Measurements from ENCODE around the gene SLC39A11. TPM values are rescaled to one million over a fixed set of nuclear protein-coding genes. Genes with fewer than 3 reads are reported as not detected.

SLC39A11 gene
- total RNA-seq, 1 experiment from 2014 or later, result 56.1 TPM

DNA sequence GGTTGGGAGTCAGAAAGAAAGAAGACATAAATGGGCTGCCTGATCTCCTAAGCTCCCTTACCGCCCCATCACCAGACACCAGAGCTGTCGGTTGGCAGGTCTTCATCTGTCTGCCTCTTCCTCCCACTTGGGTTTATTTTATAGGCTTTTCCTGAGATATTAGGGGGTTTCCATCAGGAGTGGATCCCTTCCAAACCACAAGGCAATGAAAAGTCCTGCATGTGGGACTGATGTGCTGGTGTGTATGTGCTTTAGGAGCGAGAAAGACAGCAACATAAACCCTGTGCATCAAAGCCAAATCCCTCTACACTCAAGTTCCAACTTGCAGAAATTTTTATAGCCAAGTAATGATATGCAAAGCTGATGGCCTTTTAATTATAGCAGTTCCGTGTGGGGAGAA, 389.5 kb downstream of the SLC39A11 start:
- in situ Hi-C loops (cut with HindIII; ENCODE audit: low pct_unique_long_range_greater_than_20kb, low sequenced_read_pairs) (no loop called here), intact Hi-C loops (cut with micrococcal nuclease; ENCODE audit: unreplicated experiment) (no loop called here)
- BruUV-seq (replicated peaks), result no TSS peak
- H3K36me3 ChIP-seq (ENCODE audit: control insufficient read depth, insufficient read depth, low read length), result no peaks in the 10 kb centered on the region
- peaks cover 53% of the 10 kb centered on the region for H3K4me1 ChIP-seq (ENCODE audit: control insufficient read depth, insufficient read depth, low read length)
- no peaks in the 10 kb centered on the region for H3K27me3 ChIP-seq (ENCODE audit: control insufficient read depth, insufficient read depth, low read length)
- ChIA-PET POLR2A (interaction anchor here (0.7 kb wide), 1 partner anchor 215 kb away, joined by 4 read pairs; no protein-coding TSS in a partner anchor), CTCF (interaction anchor here (0.7 kb wide), 1 partner anchor 269 kb away, joined by 3 read pairs; no protein-coding TSS in a partner anchor)
- TF ChIP-seq TCF7L2 (IDR thresholded peaks at IDR 0.05; ENCODE audit: low read depth, low read length) (peak; percentile 61), POLR2AphosphoS5 (IDR thresholded peaks at IDR 0.05; ENCODE audit: low read depth, low read length) (peak; percentile 40; the same call in 1 of the 2 replicates), SIN3A (IDR thresholded peaks at IDR 0.05; ENCODE audit: borderline replicate concordance, insufficient read depth, low read depth, low read length) (no peak)
- TF ChIP-seq, protein P1, sequence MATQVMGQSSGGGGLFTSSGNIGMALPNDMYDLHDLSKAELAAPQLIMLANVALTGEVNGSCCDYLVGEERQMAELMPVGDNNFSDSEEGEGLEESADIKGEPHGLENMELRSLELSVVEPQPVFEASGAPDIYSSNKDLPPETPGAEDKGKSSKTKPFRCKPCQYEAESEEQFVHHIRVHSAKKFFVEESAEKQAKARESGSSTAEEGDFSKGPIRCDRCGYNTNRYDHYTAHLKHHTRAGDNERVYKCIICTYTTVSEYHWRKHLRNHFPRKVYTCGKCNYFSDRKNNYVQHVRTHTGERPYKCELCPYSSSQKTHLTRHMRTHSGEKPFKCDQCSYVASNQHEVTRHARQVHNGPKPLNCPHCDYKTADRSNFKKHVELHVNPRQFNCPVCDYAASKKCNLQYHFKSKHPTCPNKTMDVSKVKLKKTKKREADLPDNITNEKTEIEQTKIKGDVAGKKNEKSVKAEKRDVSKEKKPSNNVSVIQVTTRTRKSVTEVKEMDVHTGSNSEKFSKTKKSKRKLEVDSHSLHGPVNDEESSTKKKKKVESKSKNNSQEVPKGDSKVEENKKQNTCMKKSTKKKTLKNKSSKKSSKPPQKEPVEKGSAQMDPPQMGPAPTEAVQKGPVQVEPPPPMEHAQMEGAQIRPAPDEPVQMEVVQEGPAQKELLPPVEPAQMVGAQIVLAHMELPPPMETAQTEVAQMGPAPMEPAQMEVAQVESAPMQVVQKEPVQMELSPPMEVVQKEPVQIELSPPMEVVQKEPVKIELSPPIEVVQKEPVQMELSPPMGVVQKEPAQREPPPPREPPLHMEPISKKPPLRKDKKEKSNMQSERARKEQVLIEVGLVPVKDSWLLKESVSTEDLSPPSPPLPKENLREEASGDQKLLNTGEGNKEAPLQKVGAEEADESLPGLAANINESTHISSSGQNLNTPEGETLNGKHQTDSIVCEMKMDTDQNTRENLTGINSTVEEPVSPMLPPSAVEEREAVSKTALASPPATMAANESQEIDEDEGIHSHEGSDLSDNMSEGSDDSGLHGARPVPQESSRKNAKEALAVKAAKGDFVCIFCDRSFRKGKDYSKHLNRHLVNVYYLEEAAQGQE (IDR thresholded peaks at IDR 0.05; ENCODE audit: insufficient read depth in 1 of 2, low read depth in 2 of 2, low read length in 1 of 2), result no peak
- TF ChIP-seq, protein P2, sequence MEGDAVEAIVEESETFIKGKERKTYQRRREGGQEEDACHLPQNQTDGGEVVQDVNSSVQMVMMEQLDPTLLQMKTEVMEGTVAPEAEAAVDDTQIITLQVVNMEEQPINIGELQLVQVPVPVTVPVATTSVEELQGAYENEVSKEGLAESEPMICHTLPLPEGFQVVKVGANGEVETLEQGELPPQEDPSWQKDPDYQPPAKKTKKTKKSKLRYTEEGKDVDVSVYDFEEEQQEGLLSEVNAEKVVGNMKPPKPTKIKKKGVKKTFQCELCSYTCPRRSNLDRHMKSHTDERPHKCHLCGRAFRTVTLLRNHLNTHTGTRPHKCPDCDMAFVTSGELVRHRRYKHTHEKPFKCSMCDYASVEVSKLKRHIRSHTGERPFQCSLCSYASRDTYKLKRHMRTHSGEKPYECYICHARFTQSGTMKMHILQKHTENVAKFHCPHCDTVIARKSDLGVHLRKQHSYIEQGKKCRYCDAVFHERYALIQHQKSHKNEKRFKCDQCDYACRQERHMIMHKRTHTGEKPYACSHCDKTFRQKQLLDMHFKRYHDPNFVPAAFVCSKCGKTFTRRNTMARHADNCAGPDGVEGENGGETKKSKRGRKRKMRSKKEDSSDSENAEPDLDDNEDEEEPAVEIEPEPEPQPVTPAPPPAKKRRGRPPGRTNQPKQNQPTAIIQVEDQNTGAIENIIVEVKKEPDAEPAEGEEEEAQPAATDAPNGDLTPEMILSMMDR (IDR thresholded peaks at IDR 0.05), result no peak
- peak overlapping the region; percentile 77 for H3K27ac ChIP-seq (ENCODE audit: low read length)
- DNase-seq (ENCODE audit: low read depth, low spot score) (no peak), ATAC-seq (peak; percentile 62)
- H3K4me3 ChIP-seq (ENCODE audit: low read depth in 2 of 2, low read length in 2 of 2), result no peak overlapping the region
- peaks cover 5% of the 10 kb centered on the region; the same call in 1 of the 2 replicates for H3K9me3 ChIP-seq (ENCODE audit: control insufficient read depth, insufficient read depth, low read depth, low read length)

DNA sequence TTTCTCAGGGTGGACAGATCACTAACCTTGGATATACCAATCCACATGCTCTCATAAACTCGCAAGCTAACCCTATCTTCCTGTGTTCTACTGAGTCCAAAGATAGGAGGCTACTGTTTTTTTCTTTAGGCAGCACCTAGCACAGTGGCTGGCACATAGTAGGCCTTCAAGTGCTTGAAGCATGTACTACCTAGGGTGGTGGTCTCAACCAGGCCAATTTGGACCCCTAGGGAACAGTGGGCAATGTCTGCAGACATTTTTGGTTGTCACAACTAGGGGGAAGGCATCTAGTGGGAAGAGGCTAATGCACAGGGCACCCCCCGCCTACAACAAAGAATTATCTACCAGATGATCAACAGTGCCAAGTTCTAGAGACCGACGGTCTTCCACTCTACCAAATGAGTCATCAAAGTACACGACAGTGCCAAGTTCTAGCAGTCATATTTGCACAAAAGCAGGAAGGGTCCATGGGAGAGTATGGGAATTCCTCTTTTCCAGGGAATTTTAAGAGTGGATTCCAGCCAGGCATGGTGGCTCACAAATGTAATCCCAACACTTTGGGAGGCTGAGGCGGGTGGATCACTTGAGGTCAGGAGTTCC, 390.3 kb downstream of the SLC39A11 start:
- intact Hi-C loops (cut with micrococcal nuclease; ENCODE audit: unreplicated experiment) (no loop called here), in situ Hi-C loops (cut with HindIII; ENCODE audit: low pct_unique_long_range_greater_than_20kb, low sequenced_read_pairs) (no loop called here)
- peak; percentile 64 for ATAC-seq
- Histone ChIP-seq H3K4me3 (ENCODE audit: low read depth in 2 of 2, low read length in 2 of 2) (no peak overlapping the region), H3K36me3 (ENCODE audit: control insufficient read depth, insufficient read depth, low read length) (no peaks in the 10 kb centered on the region), H3K27ac (ENCODE audit: low read length) (peak overlapping the region; percentile 77), H3K4me1 (ENCODE audit: control insufficient read depth, insufficient read depth, low read length) (peaks cover 60% of the 10 kb centered on the region), H3K9me3 (ENCODE audit: control insufficient read depth, insufficient read depth, low read depth, low read length) (no peaks in the 10 kb centered on the region; the same call in 1 of the 2 replicates), H3K27me3 (ENCODE audit: control insufficient read depth, insufficient read depth, low read length) (no peaks in the 10 kb centered on the region)
- no peak for DNase-seq (ENCODE audit: low read depth, low spot score)
- ChIA-PET CTCF (interaction anchor here (0.7 kb wide), 2 partner anchors 143 to 268 kb away, joined by 3 to 11 read pairs; no protein-coding TSS in a partner anchor), POLR2A (no interaction called here)
- BruUV-seq (replicated peaks), result no TSS peak
- TF ChIP-seq POLR2AphosphoS5 (IDR thresholded peaks at IDR 0.05; ENCODE audit: low read depth, low read length) (no peak; the same call in 1 of the 2 replicates), SIN3A (IDR thresholded peaks at IDR 0.05; ENCODE audit: borderline replicate concordance, insufficient read depth, low read depth, low read length) (no peak), TCF7L2 (IDR thresholded peaks at IDR 0.05; ENCODE audit: low read depth, low read length) (no peak)
- TF ChIP-seq, protein P2 (IDR thresholded peaks at IDR 0.05), result no peak
- TF ChIP-seq, protein P1 (IDR thresholded peaks at IDR 0.05; ENCODE audit: insufficient read depth in 1 of 2, low read depth in 2 of 2, low read length in 1 of 2), result no peak

Measured in Panc1 (cell line).